Activated gamma-delta T cell treated with Interleukin-2 at 50 U/mL for 16 hours (primary cell): ENCODE measurements around the gene ITFG1.
"Not testable (repeated sequence)": the region's sequence is repeated elsewhere in the genome, so short reads cannot be mapped to it uniquely, and the experiment has no call there.

Source experiments
- DNase-seq: peaks from one replicate; pipeline ENCODE4 v3.0.0-alpha.2; 2020

Gene ITFG1

DNA sequence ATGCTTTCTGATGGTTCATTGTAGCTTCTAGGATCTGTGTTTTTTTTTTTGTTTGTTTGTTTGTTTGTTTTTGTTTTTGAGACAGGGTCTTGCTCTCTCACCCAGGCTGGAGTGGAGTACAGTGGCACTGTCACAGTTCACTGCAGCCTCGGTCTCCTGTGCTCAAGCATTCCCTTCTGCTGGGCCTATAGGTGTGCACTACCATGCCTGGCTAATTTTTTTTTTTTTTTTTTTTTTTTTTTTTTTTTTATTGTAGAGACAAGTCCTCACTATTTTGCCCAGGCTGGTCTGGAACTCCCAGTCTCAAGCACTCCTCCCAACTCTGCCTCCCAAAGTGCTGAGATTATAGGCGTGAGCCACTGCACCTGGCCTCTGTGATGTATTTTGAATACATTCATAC, 12.1 kb upstream of the ITFG1 start:
- not testable (repeated sequence) for DNase-seq

DNA sequence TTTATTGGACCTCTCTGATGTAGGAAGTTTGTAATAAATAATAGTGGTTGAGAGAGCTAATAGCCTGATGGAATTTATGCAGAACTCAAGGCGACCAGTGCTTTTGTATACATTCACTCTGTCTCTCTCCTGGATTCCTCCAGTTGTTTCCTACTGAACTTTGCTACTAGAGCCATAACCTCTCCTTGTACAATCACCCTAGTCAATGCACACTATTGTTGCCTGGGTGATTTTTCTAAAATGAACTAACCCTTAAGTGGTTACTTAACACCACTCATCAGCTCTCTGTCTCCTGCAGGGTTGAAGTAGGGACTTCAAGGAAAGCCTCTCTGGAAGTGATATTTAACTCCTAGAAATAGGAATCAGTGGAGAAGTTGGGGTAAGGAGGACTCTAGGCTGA, 9.9 kb upstream of the ITFG1 start:
- DNase-seq = no peak

DNA sequence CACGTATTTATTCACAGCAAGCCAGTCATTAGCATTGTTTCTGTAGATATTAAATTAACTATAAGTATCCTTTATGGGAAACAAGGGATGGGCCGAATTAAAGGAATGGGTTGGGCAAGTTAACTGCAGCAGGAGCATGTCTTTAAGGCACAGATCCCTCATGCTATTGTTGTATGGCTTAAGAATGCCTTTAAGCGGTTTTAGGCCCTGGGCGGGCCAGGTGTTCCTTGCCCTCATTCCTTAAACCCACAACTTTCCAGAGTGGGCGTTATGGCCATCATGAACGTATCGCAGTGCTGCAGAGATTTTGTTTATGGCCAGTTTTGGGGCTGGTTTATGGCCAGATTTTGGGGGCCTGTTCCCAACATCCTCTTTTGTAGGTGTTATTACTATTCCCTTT, 9.3 kb upstream of the ITFG1 start:
- DNase-seq = no peak

GRCh38 chr16:47469227-47469626, 8.4 kb upstream of the ITFG1 start:
- no peak for DNase-seq

DNA sequence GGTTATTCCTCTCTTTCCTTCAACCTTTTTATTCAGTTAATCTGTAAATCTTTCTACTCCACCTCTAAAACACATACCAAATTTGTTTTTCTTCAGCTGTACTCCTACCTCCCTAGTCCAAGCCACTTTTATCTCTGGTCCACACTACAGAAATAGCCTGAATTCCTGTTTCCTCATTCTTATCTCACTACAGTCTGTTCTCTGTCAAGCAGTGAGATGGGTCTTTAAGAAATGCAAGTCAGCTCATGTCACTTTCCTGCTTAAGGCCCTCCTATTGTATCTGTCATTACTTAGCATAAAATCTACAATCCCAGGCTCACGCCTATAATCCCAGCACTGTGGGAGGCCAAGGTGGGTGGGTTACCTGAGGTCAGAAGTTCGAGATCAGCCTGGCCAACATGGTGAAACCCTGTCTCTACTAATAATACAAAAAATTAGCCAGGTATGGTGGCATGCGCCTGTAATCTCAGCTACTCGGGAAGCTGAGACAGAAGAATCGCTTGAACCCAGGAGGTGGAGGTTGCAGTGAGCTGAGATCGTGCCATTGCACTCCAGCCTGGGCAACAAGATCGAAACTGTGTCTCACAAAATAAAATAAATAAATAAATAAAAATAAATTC, 7.3 kb upstream of the ITFG1 start:
- not testable (repeated sequence) for DNase-seq

- DNase-seq = no peak
Measured at GRCh38 chr16:47467501-47467900, 6.6 kb upstream of the ITFG1 start.

DNA sequence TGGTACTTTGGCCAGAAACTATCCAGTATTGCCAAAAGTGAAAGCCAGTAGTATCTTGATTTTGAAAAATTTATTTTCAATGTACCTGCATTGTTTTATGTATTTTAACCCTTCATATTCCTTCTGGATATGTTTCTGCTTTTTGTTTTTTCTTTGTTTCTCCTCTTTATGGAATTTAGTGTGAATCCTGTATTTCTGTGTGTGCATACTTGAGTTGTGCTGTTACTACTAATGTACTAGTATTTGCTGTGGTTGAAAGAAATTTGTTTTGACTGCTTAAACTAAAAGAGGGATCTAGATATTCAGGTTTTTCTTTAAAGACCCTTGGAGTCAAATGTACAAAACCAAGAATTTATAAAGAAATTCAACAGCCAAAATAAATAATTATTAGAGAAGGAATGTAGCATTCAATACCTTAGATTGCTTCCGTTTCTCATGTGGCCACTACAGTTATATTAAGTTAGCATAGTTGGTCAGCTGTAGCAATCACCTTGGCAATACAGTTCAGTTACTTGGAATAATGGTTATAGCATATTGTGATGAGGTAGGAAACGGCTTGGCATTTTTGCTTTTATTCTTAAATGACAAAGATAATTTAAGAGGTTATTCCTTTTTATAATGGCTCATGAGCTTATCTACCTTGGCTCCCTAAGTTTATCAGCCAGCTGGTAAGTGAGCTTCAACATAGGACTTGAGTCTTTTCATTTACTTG, 5.2 kb upstream of the ITFG1 start:
- no peak for DNase-seq

- no peak for DNase-seq
Measured at GRCh38 chr16:47463771-47464624, 3.1 kb upstream of the ITFG1 start.

GRCh38 chr16:47461598-47462266, 869 bp upstream of the ITFG1 start:
- no peak for DNase-seq

GRCh38 chr16:47460359-47460710, 528 bp downstream of the ITFG1 start:
- DNase-seq = no peak

DNA sequence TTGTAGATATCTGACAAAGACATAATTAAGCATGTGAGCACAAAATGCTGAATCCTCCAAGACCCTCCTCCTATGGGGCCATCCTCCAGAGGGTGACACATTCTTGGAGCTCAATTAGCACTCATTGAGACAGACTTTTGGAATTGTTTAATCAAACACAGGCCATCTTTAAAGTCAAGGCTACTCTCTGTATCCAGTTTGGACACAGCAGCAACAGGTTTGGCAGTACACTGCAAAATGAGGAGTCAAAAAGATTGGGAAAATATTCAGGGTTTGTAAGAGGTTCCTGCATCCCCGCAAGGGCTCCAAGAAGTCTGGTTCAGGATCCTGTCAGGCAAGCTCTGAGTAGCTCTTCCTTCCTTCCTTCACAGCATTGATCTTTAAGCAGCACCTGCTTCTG, 1.3 kb downstream of the ITFG1 start:
- DNase-seq = no peak

DNA sequence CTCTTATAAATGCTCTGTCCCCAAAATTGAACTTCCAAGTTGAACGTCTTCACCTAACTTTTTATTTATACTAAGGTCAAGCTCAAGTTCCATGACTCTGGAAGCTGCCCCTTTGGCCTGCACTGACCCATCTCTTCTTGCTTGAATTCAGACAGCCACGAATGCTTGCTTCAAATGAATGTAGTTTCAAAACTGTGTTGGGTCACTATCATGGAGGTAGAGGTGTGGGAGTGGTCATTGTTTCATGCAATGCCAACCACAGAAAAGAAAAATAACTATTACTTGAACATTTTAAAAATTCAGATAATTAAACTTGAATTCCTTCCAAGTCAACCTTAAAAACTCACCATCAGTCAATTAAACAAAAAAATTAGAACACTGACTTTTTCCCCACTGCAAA, 2.5 kb downstream of the ITFG1 start:
- no peak for DNase-seq

- DNase-seq = no peak
Measured at GRCh38 chr16:47449788-47450187, 11.1 kb downstream of the ITFG1 start.

DNA sequence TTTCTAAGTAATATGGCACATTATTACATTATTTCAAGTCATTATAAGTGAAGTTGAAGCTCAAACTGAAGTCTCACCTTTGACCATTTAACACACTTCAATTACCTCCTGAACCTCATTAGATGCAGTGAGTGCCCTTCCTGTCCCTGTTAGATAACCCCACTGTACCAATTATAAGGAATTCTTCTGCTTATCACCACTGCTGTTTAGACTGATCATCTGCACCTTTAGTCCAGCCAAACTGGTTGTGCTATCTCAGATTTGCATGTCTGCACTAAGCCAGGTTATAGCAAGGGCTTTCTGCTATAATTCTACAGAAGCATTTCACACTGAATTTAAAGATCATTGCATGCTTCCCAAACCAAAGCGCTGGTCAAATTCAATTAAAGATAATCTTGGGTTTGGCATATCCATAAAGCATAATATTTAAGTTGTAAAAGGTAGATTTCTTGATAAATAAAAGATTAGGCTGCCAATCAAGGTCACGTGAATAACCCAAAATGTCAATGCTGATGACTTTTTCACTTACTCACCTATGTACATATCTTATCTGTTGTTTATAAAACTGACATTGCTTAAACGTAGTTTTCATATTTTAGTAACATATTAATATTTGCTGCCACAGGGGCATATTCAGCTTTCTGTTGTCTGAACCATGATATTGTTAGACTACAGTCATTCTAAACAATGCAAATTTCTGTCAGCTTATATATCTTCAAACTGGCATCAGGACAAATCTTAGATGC, 11.9 kb downstream of the ITFG1 start:
- no peak for DNase-seq

- no peak for DNase-seq
Measured at GRCh38 chr16:47446431-47446830, 14.4 kb downstream of the ITFG1 start.

GRCh38 chr16:47442884-47443283, 18.0 kb downstream of the ITFG1 start:
- DNase-seq = not testable (repeated sequence)

DNA sequence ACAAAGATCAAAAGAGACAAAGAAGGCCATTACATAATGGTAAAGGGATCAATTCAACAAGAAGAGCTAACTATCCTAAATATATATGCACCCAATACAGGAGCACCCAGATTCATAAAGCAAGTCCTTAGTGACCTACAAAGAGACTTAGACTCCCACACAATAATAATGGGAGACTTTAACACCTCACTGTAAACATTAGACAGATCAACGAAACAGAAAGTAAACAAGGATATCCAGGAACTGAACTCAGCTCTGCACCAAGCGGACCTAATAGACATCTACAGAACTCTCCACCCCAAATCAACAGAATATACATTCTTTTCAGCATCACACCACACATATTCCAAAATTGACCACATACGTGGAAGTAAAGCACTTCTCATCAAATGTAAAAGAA, 20.8 kb downstream of the ITFG1 start:
- DNase-seq = not testable (repeated sequence)

DNA sequence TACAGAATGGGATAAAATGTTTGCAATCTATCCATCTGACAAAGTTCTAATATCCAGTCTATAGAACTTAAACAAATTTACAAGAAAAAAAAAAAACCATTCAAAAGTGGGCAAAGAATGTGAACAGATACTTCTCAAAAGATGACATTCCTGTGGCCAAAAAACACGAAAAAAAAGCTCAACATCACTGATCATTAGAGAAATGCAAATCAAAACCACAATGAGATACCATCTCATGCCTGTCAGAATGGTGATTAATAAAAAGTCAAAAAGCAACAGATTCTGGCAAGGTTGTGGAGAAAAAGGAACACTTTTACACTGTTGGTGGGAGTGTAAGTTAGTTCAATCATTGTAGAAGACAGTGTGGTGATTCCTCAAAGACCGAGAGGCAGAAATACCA, 26.6 kb downstream of the ITFG1 start:
- DNase-seq = not testable (repeated sequence)

- no peak for DNase-seq
Measured at GRCh38 chr16:47431960-47432359, 28.9 kb downstream of the ITFG1 start.

- no peak for DNase-seq
Measured at GRCh38 chr16:47426806-47427205, 34.1 kb downstream of the ITFG1 start.

GRCh38 chr16:47424846-47425245, 36.0 kb downstream of the ITFG1 start:
- DNase-seq = no peak

DNA sequence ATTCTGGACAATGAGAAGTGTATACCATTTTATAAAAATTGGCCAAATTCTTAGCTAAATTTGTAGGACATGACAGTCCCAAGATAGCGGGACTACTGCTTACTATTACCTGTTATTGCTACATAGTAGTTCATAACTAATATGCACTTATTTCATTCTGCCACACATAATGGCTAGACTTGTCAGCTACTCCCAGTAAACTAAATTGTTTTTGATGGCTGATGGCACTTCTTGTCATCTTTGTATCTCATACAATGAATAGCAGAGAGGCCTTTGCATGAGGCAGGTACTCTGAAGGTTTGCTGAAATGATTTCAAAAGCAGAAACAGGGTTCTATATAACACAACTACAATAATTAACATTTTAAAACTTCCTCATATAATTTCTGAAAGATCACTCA, 44.0 kb downstream of the ITFG1 start:
- DNase-seq = no peak

- no peak for DNase-seq
Measured at GRCh38 chr16:47413041-47413440, 47.8 kb downstream of the ITFG1 start.
